ENCODE data around the gene ABLIM2. TPM values are rescaled to one million over a fixed set of nuclear protein-coding genes. Genes with fewer than 3 reads are reported as not detected.

ABLIM2 gene
- total RNA-seq, 1 experiment from 2014 or later = 1.0 TPM

DNA sequence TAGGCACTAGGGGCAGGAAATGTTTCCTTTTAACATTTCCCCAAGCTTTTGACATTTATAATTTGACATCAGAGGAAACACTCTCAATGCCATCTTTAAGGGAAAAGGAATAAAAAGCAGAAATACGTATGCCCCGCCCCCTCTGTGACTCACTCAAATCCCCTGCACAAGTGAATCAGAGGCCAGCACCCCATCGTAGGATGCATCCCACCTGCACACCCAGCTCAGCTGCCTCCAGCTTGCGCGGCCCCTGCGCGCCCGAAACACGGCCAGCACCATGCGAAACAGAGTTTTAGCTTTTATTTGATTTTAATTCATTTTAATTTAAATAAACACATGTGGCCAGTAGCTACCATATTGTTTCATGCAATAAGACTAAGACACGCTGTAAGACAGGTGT lies 29.5 kb downstream of the ABLIM2 start:
- no peak overlapping the region for H3K23ac ChIP-seq (ENCODE audit: insufficient read length, low read depth, low read length)
- H3K27me3 ChIP-seq (ENCODE audit: insufficient read depth, low read length) = no peaks in the 10 kb centered on the region
- no peak overlapping the region for H4K91ac ChIP-seq (ENCODE audit: insufficient read length, low read depth, low read length)
- H2AFZ ChIP-seq (ENCODE audit: low read length) = no peak overlapping the region
- TF ChIP-seq, protein P1, sequence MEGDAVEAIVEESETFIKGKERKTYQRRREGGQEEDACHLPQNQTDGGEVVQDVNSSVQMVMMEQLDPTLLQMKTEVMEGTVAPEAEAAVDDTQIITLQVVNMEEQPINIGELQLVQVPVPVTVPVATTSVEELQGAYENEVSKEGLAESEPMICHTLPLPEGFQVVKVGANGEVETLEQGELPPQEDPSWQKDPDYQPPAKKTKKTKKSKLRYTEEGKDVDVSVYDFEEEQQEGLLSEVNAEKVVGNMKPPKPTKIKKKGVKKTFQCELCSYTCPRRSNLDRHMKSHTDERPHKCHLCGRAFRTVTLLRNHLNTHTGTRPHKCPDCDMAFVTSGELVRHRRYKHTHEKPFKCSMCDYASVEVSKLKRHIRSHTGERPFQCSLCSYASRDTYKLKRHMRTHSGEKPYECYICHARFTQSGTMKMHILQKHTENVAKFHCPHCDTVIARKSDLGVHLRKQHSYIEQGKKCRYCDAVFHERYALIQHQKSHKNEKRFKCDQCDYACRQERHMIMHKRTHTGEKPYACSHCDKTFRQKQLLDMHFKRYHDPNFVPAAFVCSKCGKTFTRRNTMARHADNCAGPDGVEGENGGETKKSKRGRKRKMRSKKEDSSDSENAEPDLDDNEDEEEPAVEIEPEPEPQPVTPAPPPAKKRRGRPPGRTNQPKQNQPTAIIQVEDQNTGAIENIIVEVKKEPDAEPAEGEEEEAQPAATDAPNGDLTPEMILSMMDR (conservative IDR thresholded peaks at IDR 0.05) = no peak
- no peaks in the 10 kb centered on the region for H3K79me1 ChIP-seq (ENCODE audit: insufficient read depth, low read depth, low read length, poor library complexity, severe bottlenecking)
- H3K79me2 ChIP-seq (ENCODE audit: insufficient read depth, low read length) = no peaks in the 10 kb centered on the region
- no peak overlapping the region for H3K9ac ChIP-seq (ENCODE audit: extremely low read depth, insufficient read length, low read length)
- no peak overlapping the region for H2BK5ac ChIP-seq (ENCODE audit: insufficient read length, low read length)
- H3K14ac ChIP-seq (ENCODE audit: insufficient read depth, low read length) = no peak overlapping the region
- H3K27ac ChIP-seq (ENCODE audit: insufficient read length, low read depth, low read length) = no peak overlapping the region
- DNase-seq = no peak
- H3K56ac ChIP-seq (ENCODE audit: insufficient read length, low read depth, low read length) = no peak overlapping the region
- no peak overlapping the region for H3K27ac Mint-ChIP-seq
- WGBS (ENCODE audit: extremely low coverage, insufficient read length, low lambda C conversion rate) = no CpG with 5 or more reads among the region's 11 CpGs
- H4K8ac ChIP-seq (replicated peaks; ENCODE audit: insufficient read length, low read depth, low read length) = no peak overlapping the region
- H3K4me2 ChIP-seq (ENCODE audit: insufficient read depth, insufficient read length, low read length) = no peak overlapping the region
- H2AK5ac ChIP-seq (ENCODE audit: insufficient read length, low read length) = no peak overlapping the region
- no peak overlapping the region for H2BK15ac ChIP-seq (ENCODE audit: low read depth, low read length)
- H3K9me3 ChIP-seq (ENCODE audit: control insufficient read depth, low read depth, low read length) = no peaks in the 10 kb centered on the region
- no peak overlapping the region for H3K18ac ChIP-seq (ENCODE audit: insufficient read length, low read depth, low read length)
- no peaks in the 10 kb centered on the region for H4K20me1 ChIP-seq (ENCODE audit: control insufficient read depth, insufficient read depth, insufficient read length)
- no peak overlapping the region for H2BK12ac ChIP-seq (ENCODE audit: insufficient read length, low read depth, low read length)
- H3K36me3 Mint-ChIP-seq (ENCODE audit: insufficient read depth in 1 of 3, low read depth in 3 of 3) = no peaks in the 10 kb centered on the region
- no peak overlapping the region for H3K4ac ChIP-seq (ENCODE audit: low read depth, low read length)
- no peaks in the 10 kb centered on the region for H3K9me3 Mint-ChIP-seq
- no peak overlapping the region for H2BK20ac ChIP-seq (ENCODE audit: low read depth, low read length, poor library complexity, severe bottlenecking)
- H3T11ph ChIP-seq (ENCODE audit: low read length) = no peak overlapping the region
- H3K23me2 ChIP-seq (ENCODE audit: insufficient read length, low read depth, low read length, poor library complexity, severe bottlenecking) = no peaks in the 10 kb centered on the region
- no peak overlapping the region for H3K4me3 Mint-ChIP-seq
- no peak overlapping the region for H2BK120ac ChIP-seq (ENCODE audit: low read depth, low read length, poor library complexity, severe bottlenecking)
- H3K27me3 Mint-ChIP-seq (ENCODE audit: low read depth) = no peaks in the 10 kb centered on the region; the same call in 1 of the 2 replicates
- no peaks in the 10 kb centered on the region; the same call in 1 of the 2 replicates for H3K4me1 ChIP-seq (ENCODE audit: insufficient read depth, low read length)
- H4K5ac ChIP-seq (ENCODE audit: insufficient read length, low read depth, low read length) = no peak overlapping the region
- peaks cover 24 to 31% of the 10 kb centered on the region in 2 experiments for H3K4me1 Mint-ChIP-seq
